NCI-H2107 treated with DMSO at 0.1 percent for 48 hours (cell line): ENCODE measurements around the gene U2AF2.

Source experiments
- DNase-seq: peaks from one replicate; lab custom pipeline; 2025; ENCODE audit not compliant: unreplicated experiment; lab: John Stamatoyannopoulos, UW

The U2AF2 gene

DNA sequence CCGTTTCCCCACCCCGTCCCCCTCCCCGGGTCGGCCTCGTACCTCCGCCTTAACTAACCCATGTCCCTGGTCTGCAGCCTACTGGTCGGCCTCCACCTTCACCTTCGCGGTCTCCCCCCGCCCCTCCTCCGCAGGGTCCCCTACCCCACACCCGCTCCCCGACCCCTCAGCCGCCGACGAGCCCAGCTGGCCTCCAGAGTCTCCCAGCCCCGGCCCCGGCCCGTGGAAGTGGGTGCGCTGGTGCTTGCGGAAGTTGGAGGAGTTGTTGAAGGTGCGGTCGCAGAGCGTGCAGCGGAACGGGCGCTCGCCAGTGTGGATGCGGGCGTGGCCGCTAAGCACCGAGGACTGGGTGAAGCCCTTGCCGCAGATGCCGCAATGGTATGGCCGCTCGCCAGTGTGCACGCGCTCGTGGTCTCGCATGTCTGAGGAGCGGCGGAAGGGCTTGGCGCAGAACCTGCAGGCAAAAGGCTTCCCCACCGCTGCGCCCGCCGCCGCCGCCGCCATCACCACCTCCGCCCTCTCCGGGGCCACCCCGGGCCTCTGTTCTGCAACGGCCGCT is 33.1 kb upstream of the U2AF2 start:
- DNase-seq = no peak

DNA sequence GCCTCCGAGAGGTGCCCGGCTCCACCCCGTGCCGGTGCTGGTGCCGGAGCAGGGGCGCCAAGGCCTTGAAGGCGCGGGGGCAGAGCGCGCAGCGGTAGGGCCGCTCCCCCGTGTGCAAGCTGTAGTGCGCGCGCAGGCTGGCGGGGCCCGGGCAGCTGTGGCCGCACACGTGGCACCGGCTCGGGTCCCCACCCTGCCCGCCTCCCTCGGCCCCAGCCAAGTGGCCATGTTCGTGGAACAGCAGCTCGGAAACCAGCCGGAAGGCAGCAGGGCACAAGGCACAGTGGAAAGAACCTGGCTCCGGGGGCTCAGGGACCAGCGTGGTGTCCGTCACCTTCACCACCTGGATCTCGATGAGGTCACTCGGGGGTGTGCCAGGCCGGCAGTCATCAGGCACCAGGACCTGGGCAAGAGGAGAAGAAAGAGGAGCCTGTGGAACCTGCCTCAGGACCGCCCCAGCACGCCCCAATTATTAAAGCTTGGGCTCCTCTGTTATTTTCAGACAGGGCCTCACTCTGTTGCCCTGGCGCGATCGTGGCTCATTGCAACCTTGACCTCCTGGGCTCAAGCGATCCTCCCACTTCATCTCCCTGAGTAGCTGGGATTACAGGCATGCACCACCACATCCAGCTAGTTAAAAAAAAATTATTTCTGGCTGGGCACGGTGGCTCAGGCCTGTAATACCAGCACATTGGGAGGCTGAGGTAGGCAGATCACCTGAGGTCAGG is 32.4 kb upstream of the U2AF2 start:
- no peak for DNase-seq

DNA sequence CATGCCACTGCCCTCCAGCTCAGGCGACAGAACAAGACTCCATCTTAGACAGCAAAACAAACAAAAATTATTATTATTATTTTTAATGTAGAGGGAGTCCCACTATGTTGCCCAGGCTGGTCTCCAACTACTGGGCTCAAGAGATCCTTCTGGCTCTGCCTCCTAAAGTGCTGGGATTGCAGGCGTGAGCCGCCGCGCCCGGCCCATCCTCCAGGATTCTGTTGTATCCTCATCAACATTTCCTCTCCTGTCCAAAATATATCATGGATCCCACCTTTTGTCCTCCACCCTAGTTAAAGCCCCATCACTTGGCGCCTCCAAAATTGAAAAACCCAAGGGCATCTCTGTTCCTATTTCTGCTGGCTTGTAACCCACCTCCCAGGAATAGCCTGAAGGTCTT is 31.7 kb upstream of the U2AF2 start:
- DNase-seq = no peak

DNA sequence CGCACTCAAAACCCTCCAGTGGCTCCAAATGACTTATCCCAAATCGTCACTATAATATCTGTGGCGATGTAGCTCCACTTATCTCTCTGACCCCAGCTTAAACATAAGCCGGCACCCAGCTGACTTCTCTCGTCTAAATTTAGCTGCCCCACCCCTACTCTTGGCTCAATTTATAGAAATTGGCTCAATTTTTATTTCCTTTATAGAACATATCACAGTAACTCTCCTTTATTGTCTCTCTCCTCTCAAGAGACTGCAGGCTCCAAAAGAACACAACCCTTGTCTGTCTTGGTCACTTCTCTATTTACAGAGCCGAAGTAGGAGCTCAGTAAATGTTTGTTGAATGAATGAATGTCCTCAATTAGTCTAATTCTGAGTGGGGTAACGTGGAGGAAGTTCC is 31.3 kb upstream of the U2AF2 start:
- no peak for DNase-seq

DNA sequence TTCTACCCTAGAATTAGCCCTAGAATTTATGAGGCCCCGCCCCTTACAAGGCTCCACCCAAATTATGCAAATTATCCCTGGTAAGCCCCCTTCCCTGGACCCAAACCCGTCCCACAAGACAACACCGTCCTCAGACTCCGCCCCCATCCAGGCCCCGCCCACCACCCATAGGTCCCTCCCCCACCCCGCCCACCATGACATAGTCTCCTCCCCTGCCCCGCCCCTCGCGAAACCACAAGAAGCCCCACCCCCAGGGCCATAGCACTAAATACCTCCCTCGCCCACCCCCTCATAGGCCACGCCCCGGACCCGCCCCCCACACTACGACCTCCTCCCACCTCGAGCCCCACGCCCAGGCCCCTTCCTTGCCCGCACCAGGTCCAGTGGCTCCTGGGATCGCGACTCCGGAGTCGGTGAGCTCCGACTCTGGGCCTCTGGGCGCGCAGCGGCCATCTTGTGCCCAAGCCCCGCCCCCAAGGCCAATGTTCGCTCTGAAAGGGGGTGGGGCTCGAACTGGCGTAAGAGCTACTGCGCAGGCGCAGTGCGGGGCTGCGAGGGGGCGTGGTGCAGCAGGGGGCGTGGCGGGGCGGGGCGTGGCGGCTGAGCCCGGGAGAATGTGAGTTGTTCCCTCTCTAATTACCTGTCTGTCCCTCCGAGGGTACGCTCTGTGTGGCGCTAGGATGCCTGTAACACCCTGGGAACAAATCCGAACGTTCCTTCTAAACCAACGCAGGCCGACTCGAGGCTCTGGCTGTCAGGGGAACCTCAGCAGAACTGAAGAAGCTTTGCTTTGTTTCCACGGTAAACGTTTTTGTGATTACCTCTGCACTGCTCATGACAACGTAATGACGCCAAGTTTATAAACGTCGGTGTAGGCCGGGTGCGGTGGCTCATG is 30.5 kb upstream of the U2AF2 start, which contains the start of gene ZNF784:
ZNF784 (minus strand) TSS at position 458 of the 895 bp plus-strand sequence; CDS start at position 453, 5 bp downstream.
- peak; percentile 87 for DNase-seq

DNA sequence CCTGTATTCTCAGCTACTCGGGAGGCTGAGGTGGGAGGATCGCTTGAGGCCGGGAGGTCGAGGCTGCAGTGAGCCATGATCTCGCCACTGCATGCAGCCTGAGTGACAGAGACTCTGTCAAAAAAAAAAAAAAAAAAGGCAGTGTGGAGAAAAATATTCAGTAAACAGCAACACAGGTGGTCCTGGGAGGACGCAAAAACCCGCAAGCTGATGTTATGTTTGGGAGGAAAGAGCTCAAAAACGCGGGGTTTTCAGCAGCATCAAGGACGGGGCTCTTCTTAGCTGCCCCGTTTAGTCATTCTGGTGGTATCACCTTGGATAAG is 29.9 kb upstream of the U2AF2 start:
- DNase-seq = no peak

DNA sequence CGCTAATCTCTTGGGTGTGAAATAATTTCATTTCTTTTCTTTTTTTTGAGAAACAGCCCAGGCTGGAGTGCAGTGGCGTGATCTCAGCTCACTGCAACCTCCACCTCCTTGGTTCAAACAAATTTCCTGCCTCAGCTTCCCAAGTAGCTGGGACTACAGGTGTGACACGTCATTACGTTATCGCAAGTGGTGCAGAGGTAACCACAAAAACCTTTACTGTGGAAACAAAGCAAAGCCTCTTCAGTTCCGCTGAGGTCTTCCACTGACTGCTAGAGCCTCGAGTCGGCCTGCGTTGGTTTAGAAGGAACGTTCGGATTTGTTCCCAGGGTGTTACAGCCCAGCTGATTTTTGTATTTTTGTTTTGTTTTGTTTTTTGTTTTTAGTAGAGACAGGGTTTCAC is 28.5 kb upstream of the U2AF2 start:
- DNase-seq = peak; percentile 15

DNA sequence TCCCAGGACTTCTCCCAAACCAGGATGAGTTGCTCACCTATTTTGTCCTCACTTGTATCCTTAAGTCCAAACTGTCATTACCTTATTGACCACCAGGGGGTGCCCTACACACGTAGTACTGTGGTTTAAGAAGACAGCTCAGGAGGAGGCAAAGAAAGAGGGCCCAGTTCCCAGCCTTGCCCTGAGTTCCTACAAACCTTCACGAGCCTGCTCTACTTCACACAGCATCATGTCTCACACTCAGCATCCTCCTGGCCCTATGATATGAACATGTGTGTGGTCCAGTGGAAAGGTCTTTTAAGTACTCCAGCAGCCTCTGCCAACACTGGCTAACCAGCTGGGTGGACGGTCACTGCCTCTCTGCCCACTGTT is 22.4 kb upstream of the U2AF2 start:
- DNase-seq = peak; percentile 81

DNA sequence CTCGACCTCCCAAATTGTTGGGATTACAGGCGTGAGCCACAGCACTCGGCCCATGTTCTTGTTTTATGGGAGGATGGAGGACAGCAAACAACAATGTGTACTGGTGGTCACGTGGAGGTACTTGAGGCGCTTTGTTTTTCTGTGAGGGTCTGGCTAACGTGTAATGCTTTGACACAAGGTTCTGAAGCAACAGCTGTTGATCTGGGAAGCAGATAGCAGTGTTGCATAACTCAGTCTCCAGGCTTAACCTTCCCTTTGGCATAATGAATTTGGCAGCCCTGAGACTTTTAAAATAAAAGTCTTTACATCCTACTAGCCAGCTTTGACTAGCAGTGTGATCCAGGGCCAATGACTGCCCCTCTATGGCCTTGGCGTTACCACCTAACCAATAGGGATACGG is 21.0 kb upstream of the U2AF2 start:
- no peak for DNase-seq

DNA sequence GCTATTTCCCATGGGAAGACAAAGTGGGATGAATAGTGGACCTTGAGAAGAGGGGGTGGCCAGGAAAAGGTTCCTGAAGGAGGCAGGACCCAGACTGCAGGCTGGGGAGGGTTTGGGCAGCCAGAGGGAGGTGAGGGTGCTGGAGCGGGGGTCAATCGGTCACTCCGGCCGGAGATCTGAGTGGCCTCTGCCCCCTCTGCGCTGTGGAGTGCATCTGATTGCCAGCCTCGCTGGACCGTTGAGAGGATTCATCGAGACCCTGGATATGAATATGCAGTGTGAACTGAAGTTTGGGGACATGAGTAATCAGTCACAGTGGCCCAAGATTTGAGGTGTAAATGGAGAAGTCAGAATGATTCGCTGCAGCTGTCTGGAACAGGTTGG is 19.5 kb upstream of the U2AF2 start:
- DNase-seq = no peak

DNA sequence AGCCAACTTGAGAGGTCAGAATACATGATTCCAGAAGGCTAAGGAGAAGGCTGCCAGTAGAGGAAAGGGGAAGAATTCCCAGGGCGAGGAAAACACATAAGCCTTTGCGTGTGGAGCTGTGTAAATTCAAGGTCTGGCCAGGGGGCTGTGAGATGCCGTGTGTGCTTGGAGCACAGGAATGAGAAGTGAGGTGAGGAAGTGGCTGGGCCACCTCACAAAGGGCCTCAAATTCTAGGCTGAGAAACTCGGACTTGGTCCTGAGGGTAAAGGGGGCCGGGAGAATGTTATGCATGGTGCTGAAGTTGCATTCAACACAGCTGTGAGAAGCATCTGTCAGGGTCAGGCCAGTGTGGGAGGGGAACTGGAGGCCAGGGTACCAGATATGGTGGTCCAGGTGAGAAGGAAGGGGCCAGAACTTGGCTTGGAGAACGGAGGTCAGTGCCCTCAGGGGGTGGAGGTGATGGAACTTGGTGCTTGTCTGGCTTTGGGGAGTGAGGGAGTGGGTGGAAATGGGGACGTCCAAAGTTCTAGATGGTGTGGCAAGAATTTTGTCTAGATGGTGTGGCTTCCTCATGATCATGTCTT is 18.9 kb upstream of the U2AF2 start:
- no peak for DNase-seq

DNA sequence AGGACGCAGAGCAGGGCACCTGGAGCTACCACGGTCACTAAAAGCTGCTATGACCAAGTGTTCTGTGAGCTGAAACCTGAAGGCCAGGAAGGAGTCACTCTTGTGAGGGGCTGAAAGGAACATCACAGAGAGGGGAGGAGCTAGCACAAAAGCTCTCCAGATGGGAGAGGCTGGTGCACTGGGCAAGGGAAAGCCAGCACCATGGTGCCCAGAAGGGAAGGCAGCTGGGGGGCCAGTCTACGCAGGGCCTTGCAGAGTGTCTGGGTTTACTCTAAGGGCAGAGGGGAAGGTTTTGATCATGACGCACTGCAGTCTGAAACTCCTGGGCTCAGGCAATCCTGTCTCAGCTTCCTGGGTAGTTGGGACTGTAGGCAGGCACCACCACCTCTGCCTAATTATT is 18.1 kb upstream of the U2AF2 start:
- DNase-seq = no peak

DNA sequence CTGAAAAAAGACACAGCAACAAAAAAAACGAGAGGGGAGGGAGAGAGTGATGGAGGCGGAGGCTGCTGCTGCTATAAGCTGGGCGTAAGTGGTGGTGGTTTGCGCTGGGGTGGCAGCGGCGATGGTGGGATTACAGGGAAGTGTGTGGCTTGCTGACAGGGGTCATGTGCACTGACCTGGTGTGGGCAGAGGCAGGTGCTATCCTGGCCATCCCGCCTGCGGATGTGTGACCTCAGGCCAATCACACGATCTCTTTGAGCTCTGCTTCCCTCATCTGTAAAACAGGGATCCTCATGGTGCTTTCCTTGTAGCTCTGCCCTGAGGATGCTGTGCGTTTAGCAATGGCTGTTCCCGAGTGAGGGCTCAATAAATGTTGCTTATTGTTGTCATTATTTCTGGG is 17.3 kb upstream of the U2AF2 start:
- DNase-seq = no peak

DNA sequence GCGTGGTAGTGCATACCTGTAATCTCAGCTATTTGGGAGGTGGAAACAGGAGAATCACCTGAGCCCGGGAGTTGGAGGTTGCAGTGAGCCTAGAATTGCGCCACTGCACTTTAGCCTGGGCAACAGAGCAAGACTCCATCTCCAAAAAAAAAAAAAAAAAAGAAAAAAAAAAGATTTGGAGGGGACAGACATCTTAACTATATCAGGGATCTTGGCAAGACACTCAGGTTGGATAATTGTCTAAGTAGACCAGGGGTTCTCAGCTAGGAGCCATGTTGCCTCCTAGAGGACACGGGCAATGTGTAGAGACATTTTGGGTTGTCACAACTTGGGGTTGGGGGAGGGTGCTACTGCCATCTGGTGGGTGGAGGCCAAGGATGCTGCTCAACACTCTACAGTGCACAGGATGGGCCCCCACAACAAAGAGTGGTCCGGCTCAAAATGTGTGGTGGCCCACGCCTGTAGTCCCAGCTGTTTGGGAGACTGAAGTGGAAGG is 15.9 kb upstream of the U2AF2 start:
- DNase-seq = no peak

DNA sequence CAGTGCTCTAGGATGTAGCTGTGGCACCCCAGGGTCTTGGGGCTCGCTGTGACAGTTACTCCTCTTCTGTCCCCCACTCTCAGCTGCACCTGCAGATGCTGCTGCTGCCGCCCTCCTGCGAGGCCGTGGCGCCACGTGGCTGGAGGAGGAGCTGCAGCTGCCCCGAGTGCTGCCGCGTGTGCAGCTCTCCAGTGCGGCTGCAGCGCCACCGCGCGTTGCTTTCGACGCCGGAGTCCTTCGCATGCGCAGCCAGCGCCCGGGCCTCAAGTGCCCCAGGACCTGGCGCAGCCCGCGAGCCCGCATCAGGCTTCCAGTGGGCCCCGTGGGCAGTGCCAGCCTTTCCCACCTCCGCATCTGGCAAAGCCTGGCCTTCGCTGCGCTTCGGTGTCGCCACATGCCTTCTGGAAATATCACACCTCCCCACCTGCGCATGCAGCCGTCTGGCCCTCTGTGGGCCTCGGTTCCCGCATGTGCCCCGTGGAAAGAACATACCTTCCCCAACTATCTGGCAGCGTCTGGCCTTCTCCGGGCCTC is 14.7 kb upstream of the U2AF2 start:
- DNase-seq = no peak

DNA sequence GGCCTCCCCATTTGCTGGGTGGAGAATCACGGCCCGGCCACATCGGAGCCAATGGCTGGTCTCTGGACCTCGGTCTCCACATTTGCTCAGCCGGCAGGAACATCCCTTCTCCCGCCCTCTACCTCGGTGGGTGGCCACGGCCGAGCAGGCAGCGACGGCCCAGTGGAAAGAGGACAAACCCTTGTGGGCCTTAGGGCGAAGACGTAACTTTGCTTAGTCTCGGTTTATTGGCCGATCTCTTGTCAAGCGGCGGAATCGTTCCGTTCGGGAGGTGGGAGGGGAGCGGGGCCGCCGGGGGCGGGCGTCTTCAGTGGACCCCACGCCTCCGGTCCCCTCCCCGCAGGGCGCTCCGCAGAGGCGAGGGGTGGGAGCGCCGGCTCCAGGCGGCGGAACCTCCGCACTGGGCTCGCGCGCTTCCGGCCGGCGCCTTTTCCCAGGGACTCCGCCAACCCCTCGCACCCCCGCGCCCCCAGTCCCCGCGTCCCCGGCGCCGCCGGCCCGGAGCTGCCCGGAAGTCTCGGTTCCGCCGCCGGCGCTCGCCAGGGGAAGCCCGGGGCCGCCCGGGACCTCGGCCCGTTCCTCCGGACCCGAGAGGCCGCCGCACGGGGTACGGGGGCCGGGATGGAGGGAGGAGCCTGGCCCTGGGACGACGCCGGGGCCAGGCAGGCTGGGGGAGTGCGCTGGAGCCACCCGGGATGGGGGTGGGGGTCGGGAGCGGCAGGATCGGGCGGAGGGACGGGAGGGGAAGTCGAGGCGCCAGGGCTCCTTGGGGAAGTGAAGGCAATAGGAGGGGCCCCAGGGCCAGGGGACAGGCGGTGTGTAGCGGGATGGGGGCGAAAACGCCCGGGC is 14.0 kb upstream of the U2AF2 start, which contains the start of gene ZNF580:
ZNF580 (plus strand) TSS at position 426 of the 849 bp plus-strand sequence. CDS start 1,507 bp downstream, outside the sequence.
- peak; percentile 10 for DNase-seq

DNA sequence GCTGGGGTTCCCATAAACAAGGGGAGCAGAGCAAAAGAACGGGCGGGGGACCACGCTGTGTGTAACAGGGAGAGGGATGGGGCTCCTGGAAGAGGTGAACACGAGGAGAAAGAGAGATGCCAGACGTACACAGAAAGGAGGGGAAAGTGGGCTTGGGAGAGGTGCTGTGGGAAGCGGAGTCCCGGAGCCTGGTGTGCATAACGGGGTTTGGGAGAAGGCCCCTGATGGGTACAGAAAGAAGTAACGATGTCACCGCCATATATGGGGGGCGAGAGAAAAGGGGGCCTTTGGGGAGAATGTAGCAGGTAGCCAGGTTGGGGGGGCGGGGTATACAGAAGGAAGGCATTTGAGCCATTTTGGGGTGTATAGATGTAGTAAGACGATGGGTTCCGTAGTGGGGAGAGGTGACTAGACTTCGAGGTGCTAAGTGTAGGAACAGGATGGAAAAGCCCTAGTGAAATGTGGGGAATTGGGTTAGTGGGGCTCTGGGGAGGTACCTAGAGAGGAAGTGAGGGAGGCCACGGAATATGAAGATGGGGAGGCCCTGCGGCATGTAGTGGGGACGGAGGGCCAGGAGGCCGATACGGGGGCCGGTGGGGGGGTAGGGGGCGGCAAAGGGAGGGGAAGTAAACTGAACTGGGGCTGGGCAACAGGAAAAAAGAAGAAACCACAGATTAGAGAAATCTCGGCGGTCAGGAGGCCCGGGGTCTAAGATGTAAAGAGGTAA is 13.2 kb upstream of the U2AF2 start:
- DNase-seq = peak; percentile 8

DNA sequence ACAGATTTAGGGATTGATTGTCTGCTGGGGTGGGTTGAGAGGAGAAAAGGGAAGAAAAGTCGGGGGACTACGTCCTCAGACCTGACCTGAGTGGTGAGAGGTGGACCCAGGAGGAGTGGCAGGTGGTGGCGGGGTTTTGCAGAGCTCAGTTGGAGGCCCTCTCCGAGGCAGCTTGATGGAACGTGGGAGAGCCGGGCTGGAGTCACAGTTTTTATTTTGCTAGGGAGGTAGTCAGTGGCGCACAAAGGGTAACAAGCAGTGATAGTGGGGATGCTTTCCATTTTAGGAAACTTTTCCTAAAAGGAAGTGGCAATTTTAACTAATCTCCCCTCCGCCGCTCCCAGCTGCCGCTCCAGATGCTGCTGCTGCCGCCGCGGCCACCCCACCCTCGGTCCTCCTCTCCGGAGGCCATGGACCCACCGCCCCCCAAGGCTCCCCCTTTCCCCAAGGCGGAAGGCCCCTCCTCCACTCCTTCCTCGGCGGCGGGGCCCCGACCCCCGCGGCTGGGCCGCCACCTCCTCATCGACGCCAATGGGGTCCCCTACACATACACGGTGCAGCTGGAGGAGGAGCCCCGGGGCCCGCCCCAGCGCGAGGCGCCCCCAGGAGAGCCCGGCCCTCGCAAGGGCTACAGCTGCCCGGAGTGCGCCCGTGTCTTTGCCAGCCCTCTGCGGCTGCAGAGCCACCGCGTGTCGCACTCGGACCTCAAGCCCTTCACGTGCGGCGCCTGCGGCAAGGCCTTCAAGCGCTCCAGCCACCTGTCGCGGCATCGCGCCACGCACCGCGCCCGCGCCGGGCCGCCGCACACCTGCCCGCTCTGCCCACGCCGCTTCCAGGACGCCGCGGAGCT is 12.5 kb upstream of the U2AF2 start:
- peak; percentile 10 for DNase-seq
